Measurements from ENCODE around the gene CCR6. TPM values are rescaled to one million over a fixed set of nuclear protein-coding genes. Genes with fewer than 3 reads are reported as not detected.

The CCR6 gene
- total and polyA plus RNA-seq, 2 of the 8 experiments (the other 6 are each of a cell fraction or from before 2014, with no cell fraction given) = 0.06 TPM; not detected in 1

DNA sequence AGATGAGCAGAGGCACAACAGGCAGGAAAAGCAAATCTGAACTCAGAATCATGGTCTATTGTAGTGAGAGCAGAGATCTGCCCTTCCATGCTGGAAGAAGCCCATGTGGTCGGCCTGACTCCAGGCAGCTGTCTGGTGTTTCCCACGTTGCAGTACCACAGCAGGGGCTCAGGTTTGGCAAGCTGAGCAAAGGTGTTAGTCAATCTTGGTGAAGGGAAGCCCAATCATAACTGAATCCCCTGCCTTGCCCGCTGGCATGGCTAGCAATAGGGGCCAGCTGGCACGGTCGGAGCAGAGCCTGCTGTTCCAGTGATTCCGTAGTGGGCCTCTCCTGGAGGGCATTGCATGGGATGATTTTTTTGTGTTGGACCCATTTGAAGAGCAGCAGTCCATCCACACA lies 17.8 kb upstream of the CCR6 start (continued):
- TF ChIP-seq NRF1 (IDR thresholded peaks at IDR 0.05; ENCODE audit: low read depth, low read length) (no peak), POLR2AphosphoS5 (IDR thresholded peaks at IDR 0.05; ENCODE audit: low read depth, low read length) (no peak), CTBP2 (IDR thresholded peaks at IDR 0.05; ENCODE audit: borderline replicate concordance, insufficient read depth, insufficient read length, low read length) (no peak), BRCA1 (IDR thresholded peaks at IDR 0.05; ENCODE audit: low read depth, low read length) (no peak), GTF2F1 (IDR thresholded peaks at IDR 0.05; ENCODE audit: borderline replicate concordance, low read depth, low read length) (no peak)

All from H1 (cell line).